Mesenchymal stem cell (in vitro differentiated cells and primary cell): ENCODE results near the gene WDFY3.

ENCODE experiments used
- DNase-seq: peaks from one replicate; pipeline ENCODE4 v3.0.0-alpha.2; 2013
- H2AFZ ChIP-seq: one replicate; pipeline ENCODE4 v1.6.1; 2013; ENCODE audit warnings: low read depth, mild to moderate bottlenecking, control low read depth, inconsistent platforms, low read length, moderate library complexity
- H2AK5ac ChIP-seq: 2 replicates; pipeline ENCODE4 v1.6.1; 2013; ENCODE audit warnings: low read length, moderate library complexity, mild to moderate bottlenecking, inconsistent platforms; ENCODE audit not compliant: severe bottlenecking
- H2BK120ac ChIP-seq: one replicate; pipeline ENCODE4 v1.6.1; 2013; ENCODE audit warnings: low read depth, mild to moderate bottlenecking, inconsistent platforms, low read length, moderate library complexity
- H2BK12ac ChIP-seq, 2 experiments: one replicate each; pipeline ENCODE4 v1.6.1; 2013; ENCODE audit warnings: inconsistent platforms in 2 of 2, low read length in 2 of 2, mild to moderate bottlenecking in 2 of 2, moderate library complexity in 2 of 2, control low read depth in 1 of 2
- H2BK15ac ChIP-seq: one replicate; pipeline ENCODE4 v1.6.1; 2013; ENCODE audit warnings: mild to moderate bottlenecking, low read depth, inconsistent platforms; ENCODE audit not compliant: poor library complexity, severe bottlenecking
- H2BK5ac ChIP-seq: 2 replicates; pipeline ENCODE4 v1.6.1; 2013; ENCODE audit warnings: low read depth, mild to moderate bottlenecking, low read length, control low read depth, inconsistent platforms; ENCODE audit not compliant: poor library complexity, severe bottlenecking
- H3K14ac ChIP-seq, 2 experiments: one replicate each; pipeline ENCODE4 v1.6.1; 2013; ENCODE audit warnings: inconsistent platforms in 2 of 2, low read length in 2 of 2, control low read depth in 1 of 2, mild to moderate bottlenecking in 1 of 2, moderate library complexity in 1 of 2
- H3K18ac ChIP-seq, 2 experiments: one replicate each; pipeline ENCODE4 v1.6.1; 2013; ENCODE audit warnings: inconsistent platforms in 2 of 2, low read length in 2 of 2, control low read depth in 1 of 2, low read depth in 1 of 2, mild to moderate bottlenecking in 1 of 2
- H3K23ac ChIP-seq, 2 experiments: one replicate each; pipeline ENCODE4 v1.6.1; 2013; ENCODE audit warnings: inconsistent platforms in 2 of 2, low read length in 2 of 2, mild to moderate bottlenecking in 2 of 2, moderate library complexity in 2 of 2, control low read depth in 1 of 2
- H3K27ac ChIP-seq: 2 replicates; pipeline ENCODE4 v1.5.1; 2013; ENCODE audit warnings: mild to moderate bottlenecking, moderate library complexity, low read length, control low read depth, inconsistent platforms; ENCODE audit not compliant: poor library complexity, severe bottlenecking
- H3K27me3 ChIP-seq, 2 experiments: 2 replicates each; pipeline versions ENCODE4 v1.6.1 to v1.7.0; 2013; ENCODE audit warnings: low read length in 2 of 2, mild to moderate bottlenecking in 2 of 2, moderate library complexity in 2 of 2, control low read depth in 1 of 2, inconsistent platforms in 1 of 2; ENCODE audit not compliant: control insufficient read depth in 1 of 2, insufficient read depth in 1 of 2
- H3K36me3 ChIP-seq, 2 experiments: 2 replicates each; pipeline versions ENCODE4 v1.6.1 to v1.7.0; 2013; ENCODE audit warnings: low read length in 2 of 2, control low read depth in 1 of 2, inconsistent platforms in 1 of 2, low read depth in 1 of 2, mild to moderate bottlenecking in 1 of 2; ENCODE audit not compliant: insufficient read depth in 2 of 2, control insufficient read depth in 1 of 2
- H3K4ac ChIP-seq, 2 experiments: one replicate each; pipeline ENCODE4 v1.6.1; 2013; ENCODE audit warnings: inconsistent platforms in 2 of 2, low read length in 2 of 2, mild to moderate bottlenecking in 2 of 2, moderate library complexity in 2 of 2, control low read depth in 1 of 2, low read depth in 1 of 2
- H3K4me1 ChIP-seq: 2 replicates; pipeline ENCODE4 v1.6.1; 2013; ENCODE audit warnings: low read depth, low read length, control low read depth; ENCODE audit not compliant: control insufficient read depth, insufficient read depth
- H3K4me2 ChIP-seq: 2 replicates; pipeline ENCODE4 v1.6.1; 2013; ENCODE audit warnings: low read length, mild to moderate bottlenecking, inconsistent platforms; ENCODE audit not compliant: poor library complexity, severe bottlenecking
- H3K4me3 ChIP-seq, 2 experiments: 2 replicates each; pipeline versions ENCODE4 v1.5.1 to v1.7.0; 2013; ENCODE audit warnings: low read length in 2 of 2, mild to moderate bottlenecking in 2 of 2, control low read depth in 1 of 2, low read depth in 1 of 2; ENCODE audit not compliant: insufficient read depth in 1 of 2
- H3K79me1 ChIP-seq: replicated peaks from 2 replicates; pipeline ENCODE4 v1.6.1; 2013; ENCODE audit warnings: mild to moderate bottlenecking, control low read depth, low read length, inconsistent platforms; ENCODE audit not compliant: poor library complexity, severe bottlenecking
- H3K9ac ChIP-seq: 2 replicates; pipeline ENCODE4 v1.7.0; 2013; ENCODE audit warnings: mild to moderate bottlenecking, low read length, moderate library complexity
- H3K9me3 ChIP-seq: 2 replicates; pipeline ENCODE4 v1.7.0; 2013; ENCODE audit warnings: mild to moderate bottlenecking, low read length; ENCODE audit not compliant: control insufficient read depth
- H4K8ac ChIP-seq: one replicate; pipeline ENCODE4 v1.6.1; 2013; ENCODE audit warnings: inconsistent platforms, mild to moderate bottlenecking, low read length, moderate library complexity
- H4K91ac ChIP-seq: one replicate; pipeline ENCODE4 v1.6.1; 2013; ENCODE audit warnings: mild to moderate bottlenecking, low read length, inconsistent platforms
- WGBS: methylation state at CpG from one replicate; pipeline ENCODE4 v1.1.7; 2013; ENCODE audit warnings: mixed read lengths; 5-methylcytosine and 5-hydroxymethylcytosine counted together

The WDFY3 gene

DNA sequence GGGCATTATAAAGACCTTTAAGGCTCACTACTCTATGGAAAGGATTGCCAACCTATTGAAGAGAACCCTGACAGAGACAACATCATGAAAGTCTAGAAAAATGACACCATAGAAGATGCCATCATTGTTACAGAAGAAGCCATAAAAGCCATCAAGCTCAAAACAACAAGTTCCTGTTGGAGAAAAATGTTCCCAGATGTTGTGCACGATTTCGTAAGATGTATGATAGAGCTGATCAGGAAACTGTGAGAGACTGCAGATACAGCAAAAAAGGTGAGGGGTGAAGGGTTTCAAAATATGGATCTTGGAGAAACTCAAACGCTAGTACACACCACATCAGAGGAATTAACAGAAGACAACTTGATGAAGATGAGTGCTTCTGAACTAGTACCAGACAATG, 53.3 kb downstream of the WDFY3 start:
- Histone ChIP-seq H3K23ac (no peak overlapping the region), H3K27ac (no peak overlapping the region), H4K91ac (no peak overlapping the region), H2AFZ (no peak overlapping the region), H2BK5ac (no peak overlapping the region), H3K18ac (no peak overlapping the region), H3K14ac (no peak overlapping the region), H2BK15ac (no peak overlapping the region), H3K27me3 (no peaks in the 10 kb centered on the region), H2BK120ac (no peak overlapping the region), H3K36me3 (peaks cover 0 to 29% of the 10 kb centered on the region in 2 experiments), H3K79me1 (peaks cover 12% of the 10 kb centered on the region), H3K4ac (no peak overlapping the region), H3K4me2 (no peak overlapping the region), H3K9me3 (no peaks in the 10 kb centered on the region), H4K8ac (no peak overlapping the region), H3K4me1 (no peaks in the 10 kb centered on the region), H2BK12ac (no peak overlapping the region), H3K4me3 (no peak overlapping the region), H3K9ac (no peak overlapping the region), H2AK5ac (no peak overlapping the region)
- 100% methylated on average over 2 of the region's 3 CpGs for WGBS
- no peak for DNase-seq

DNA sequence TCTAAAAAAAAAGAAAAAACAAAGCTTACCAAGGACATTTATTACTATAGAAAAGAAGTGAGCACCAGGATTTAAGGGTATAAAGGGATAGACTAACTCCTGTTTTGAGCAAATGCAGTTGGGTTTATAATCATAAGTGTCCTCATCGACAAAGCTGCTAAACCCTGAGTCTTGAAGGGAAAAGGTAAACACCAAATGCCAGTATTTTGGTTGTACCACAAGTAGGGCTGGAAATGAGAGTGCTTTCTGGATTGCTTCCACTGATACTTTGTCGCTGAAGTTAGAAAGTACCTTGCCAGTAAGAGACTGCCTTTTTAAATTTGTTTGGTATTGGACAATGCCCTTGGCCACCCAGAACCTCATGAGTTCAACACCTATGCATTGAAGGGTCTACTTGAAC, 53.7 kb downstream of the WDFY3 start:
- Histone ChIP-seq H4K91ac (no peak overlapping the region), H2BK120ac (no peak overlapping the region), H3K23ac (no peak overlapping the region), H3K79me1 (peaks cover 10% of the 10 kb centered on the region), H2AK5ac (no peak overlapping the region), H4K8ac (no peak overlapping the region), H3K18ac (no peak overlapping the region), H3K36me3 (peaks cover 0 to 29% of the 10 kb centered on the region in 2 experiments), H2BK5ac (no peak overlapping the region), H3K4ac (no peak overlapping the region), H3K4me2 (no peak overlapping the region), H3K27ac (no peak overlapping the region), H3K4me1 (no peaks in the 10 kb centered on the region), H3K14ac (no peak overlapping the region), H2BK12ac (no peak overlapping the region), H3K9me3 (no peaks in the 10 kb centered on the region), H3K9ac (no peak overlapping the region), H3K4me3 (no peak overlapping the region), H3K27me3 (no peaks in the 10 kb centered on the region), H2BK15ac (no peak overlapping the region), H2AFZ (no peak overlapping the region)
- 96% methylated on average over 2 of the region's 2 CpGs for WGBS
- DNase-seq = no peak

GRCh38 chr4:84908876-84909275, 57.6 kb downstream of the WDFY3 start:
- no peak overlapping the region for H2BK120ac ChIP-seq
- no peaks in the 10 kb centered on the region for H3K4me1 ChIP-seq
- H3K23ac ChIP-seq = no peak overlapping the region
- no peak overlapping the region for H2BK5ac ChIP-seq
- peaks cover 21% of the 10 kb centered on the region for H3K79me1 ChIP-seq
- H3K4me3 ChIP-seq = no peak overlapping the region
- no peak for DNase-seq
- H4K8ac ChIP-seq = no peak overlapping the region
- no peak overlapping the region for H2BK15ac ChIP-seq
- no peak overlapping the region for H2BK12ac ChIP-seq
- no peak overlapping the region for H3K14ac ChIP-seq
- no peak overlapping the region for H3K18ac ChIP-seq
- H3K4me2 ChIP-seq = no peak overlapping the region
- no peaks in the 10 kb centered on the region for H3K27me3 ChIP-seq
- H3K9me3 ChIP-seq = no peaks in the 10 kb centered on the region
- peaks cover 3 to 24% of the 10 kb centered on the region in 2 experiments for H3K36me3 ChIP-seq
- no peak overlapping the region for H3K4ac ChIP-seq
- H2AK5ac ChIP-seq = no peak overlapping the region
- no peak overlapping the region for H2AFZ ChIP-seq
- H3K9ac ChIP-seq = no peak overlapping the region
- 80% methylated on average over 1 of the region's 4 CpGs for WGBS
- H4K91ac ChIP-seq = no peak overlapping the region
- no peak overlapping the region for H3K27ac ChIP-seq

- Histone ChIP-seq H3K4me1 (no peaks in the 10 kb centered on the region), H2BK15ac (no peak overlapping the region), H3K23ac (no peak overlapping the region), H2BK120ac (no peak overlapping the region), H3K9me3 (no peaks in the 10 kb centered on the region), H3K9ac (no peak overlapping the region), H3K27ac (no peak overlapping the region), H3K4ac (no peak overlapping the region), H3K18ac (no peak overlapping the region), H2AFZ (no peak overlapping the region), H4K91ac (no peak overlapping the region), H3K4me3 (no peak overlapping the region), H3K14ac (no peak overlapping the region), H3K27me3 (no peaks in the 10 kb centered on the region), H2BK12ac (no peak overlapping the region), H3K79me1 (peaks cover 21% of the 10 kb centered on the region), H4K8ac (no peak overlapping the region), H2AK5ac (no peak overlapping the region), H2BK5ac (no peak overlapping the region), H3K4me2 (no peak overlapping the region), H3K36me3 (peaks cover 8 to 14% of the 10 kb centered on the region in 2 experiments)
- WGBS = 100% methylated on average over 1 of the region's 3 CpGs
- DNase-seq = no peak
These were observed 59.3 kb downstream of the WDFY3 start for GRCh38 chr4:84907145-84907544.
